Lower leg skin (tissue), 3 donors: ENCODE measurements around the gene GPRC5B.

ENCODE experiments used
- POLR2A ChIP-seq, 2 donors: fragments of 450-650 bp; IDR thresholded peaks; one replicate each; pipeline ENCODE4 v1.6.1; 2016 to 2017; ENCODE audit warnings: antibody characterized with exemption in 2 of 2, mild to moderate bottlenecking in 1 of 2, moderate library complexity in 1 of 2
- TF ChIP-seq, protein P1 (sequence below), 3 donors: fragments of 450-650 bp; IDR thresholded peaks; one replicate each; pipeline ENCODE4 v1.5.1; 2016; ENCODE audit warnings: antibody characterized with exemption in 3 of 3, mild to moderate bottlenecking in 3 of 3, moderate library complexity in 2 of 3

- TF ChIP-seq, protein P1, sequence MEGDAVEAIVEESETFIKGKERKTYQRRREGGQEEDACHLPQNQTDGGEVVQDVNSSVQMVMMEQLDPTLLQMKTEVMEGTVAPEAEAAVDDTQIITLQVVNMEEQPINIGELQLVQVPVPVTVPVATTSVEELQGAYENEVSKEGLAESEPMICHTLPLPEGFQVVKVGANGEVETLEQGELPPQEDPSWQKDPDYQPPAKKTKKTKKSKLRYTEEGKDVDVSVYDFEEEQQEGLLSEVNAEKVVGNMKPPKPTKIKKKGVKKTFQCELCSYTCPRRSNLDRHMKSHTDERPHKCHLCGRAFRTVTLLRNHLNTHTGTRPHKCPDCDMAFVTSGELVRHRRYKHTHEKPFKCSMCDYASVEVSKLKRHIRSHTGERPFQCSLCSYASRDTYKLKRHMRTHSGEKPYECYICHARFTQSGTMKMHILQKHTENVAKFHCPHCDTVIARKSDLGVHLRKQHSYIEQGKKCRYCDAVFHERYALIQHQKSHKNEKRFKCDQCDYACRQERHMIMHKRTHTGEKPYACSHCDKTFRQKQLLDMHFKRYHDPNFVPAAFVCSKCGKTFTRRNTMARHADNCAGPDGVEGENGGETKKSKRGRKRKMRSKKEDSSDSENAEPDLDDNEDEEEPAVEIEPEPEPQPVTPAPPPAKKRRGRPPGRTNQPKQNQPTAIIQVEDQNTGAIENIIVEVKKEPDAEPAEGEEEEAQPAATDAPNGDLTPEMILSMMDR (IDR thresholded peaks at IDR 0.05): no peak
- TF ChIP-seq POLR2A (IDR thresholded peaks at IDR 0.05): no peak
Measured at GRCh38 chr16:19892902-19893301, 8.3 kb upstream of the GPRC5B start.
